Activated CD4-positive, CD25-positive, alpha-beta regulatory T cell treated with anti-CD3 and anti-CD28 coated beads, Interleukin-2, amount 50 U/mL, for 72 hours (primary cell): ENCODE measurements around the gene NAA35.
"Not testable (repeated sequence)": the region's sequence is repeated elsewhere in the genome, so short reads cannot be mapped to it uniquely, and the experiment has no call there.

Experiments used
- DNase-seq: peaks from one replicate; pipeline ENCODE4 v3.0.0; 2021

Gene NAA35

GRCh38 chr9:86035827-86036440 lies 95.0 kb downstream of the NAA35 start:
- DNase-seq, result no peak

DNA sequence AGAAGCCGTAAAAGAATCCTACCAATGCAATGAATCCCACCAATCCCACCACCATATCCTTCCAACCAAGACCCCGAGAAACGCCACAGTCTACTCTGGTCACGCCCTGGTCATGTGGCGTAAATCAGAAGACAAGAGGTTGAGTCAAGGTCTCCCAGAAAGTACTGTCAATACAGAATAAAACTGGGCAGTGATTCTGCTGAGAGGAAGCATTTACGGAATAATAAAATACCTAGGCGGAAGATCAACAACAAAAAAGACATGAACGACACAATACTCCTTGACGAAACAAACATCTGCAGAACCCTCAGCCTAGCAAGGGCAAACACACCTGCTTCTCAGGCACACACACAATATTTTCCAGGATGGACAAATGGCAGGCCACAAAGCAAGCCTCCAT lies 95.6 kb downstream of the NAA35 start:
- DNase-seq, result no peak

GRCh38 chr9:86039991-86040860 lies 99.3 kb downstream of the NAA35 start:
- DNase-seq, result no peak

GRCh38 chr9:86040861-86041155 lies 99.9 kb downstream of the NAA35 start:
- no peak for DNase-seq

DNA sequence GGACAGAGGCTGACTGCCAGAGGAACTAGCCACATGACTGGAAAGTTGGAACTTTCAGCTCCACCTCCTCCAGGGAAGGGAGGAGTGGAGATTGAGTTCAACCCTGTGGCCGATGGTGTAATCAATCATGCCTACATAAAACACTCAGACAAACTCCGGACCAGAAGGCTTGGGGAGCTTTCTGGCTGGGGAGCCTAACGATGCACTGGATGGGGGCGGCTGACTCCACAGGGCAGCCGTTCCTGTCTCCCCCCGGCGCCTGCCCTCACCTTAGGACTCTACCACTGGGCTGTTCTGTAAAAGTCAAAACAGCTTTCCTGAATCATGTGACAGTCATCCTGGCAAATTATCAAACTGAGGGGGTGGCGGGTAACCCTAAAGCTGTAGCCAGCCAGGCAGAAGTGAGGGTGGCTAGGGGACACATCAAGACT lies 100.4 kb downstream of the NAA35 start:
- DNase-seq, result no peak

DNA sequence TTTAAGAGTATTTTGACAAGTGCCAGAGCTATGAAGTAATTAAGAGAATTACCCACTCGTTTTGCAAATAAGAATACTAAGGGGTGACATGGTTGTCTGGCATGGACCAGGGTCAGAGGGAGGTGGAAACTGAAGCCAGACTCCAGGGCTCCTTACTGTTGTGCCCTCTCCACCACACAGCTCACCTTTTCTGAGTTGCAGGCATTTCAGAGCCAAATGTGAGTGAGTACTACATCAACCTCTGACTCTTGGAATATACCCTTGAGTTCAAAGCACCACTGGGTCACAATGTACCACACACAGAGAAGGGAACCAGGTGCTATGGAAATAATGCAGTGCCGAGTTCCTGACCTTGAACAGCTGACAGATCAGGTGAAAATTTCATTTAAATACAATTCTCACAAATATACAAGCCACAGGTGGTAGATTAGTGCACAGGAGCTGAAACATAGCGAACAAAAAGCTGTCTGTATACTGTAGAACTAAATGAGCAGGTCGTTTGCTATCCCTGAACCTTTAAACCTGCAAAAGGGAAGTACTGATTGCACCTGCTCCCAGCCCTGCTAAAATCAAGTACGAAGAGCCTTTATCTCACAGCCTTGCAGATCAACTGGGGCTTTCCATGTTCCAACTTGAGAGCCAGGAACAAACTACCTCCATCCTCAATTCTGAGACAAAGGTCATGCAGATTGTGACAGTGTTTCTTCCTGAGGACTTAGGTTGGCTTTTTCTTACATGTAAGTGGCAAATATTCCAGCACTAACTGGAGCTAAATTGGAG lies 101.4 kb downstream of the NAA35 start:
- no peak for DNase-seq

GRCh38 chr9:86043586-86043985 lies 102.6 kb downstream of the NAA35 start:
- DNase-seq, result no peak

DNA sequence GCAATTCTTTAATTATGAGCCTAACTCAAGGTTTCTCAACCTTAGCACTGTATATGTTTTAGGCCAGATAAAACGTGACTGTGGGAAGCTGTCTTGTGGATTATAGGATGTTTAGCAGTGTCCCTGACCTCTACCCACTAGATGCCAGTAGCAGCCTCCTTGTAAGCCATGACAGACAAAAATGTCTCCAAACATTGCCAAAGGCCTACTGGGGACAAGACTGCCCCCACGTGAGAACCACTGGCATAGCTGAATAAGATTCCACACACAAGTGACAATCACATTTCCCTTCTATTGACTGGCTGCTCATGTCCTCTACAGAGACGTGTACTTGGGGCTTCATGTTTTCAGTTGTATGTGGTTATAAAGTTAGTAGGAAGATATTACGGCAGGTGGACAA lies 103.1 kb downstream of the NAA35 start:
- DNase-seq, result no peak

GRCh38 chr9:86045654-86046053 lies 104.7 kb downstream of the NAA35 start:
- no peak for DNase-seq

- no peak for DNase-seq
Measured at GRCh38 chr9:86046071-86046636, 105.2 kb downstream of the NAA35 start.

- DNase-seq, result no peak
Measured at GRCh38 chr9:86046930-86047341, 106.0 kb downstream of the NAA35 start.

DNA sequence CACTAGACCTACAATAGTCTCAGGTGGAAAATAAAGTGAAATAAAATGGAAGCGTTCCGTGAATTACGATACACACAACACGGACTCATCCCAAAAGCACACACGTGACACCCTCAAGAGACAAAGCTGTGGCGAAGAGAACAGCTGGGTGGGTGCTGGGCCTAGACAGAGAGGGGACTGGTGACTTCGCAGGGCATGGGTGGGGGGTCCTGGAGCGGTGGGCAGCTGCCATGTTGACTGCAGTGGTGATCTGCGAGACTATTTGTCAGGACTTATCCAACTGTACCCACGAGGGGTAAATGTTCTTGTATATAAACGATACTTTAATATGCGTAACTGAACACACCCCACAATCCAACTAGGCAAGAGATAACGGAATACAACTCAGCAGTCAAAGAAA lies 106.4 kb downstream of the NAA35 start:
- DNase-seq, result no peak

- not testable (repeated sequence) for DNase-seq
Measured at GRCh38 chr9:86048018-86048742, 107.2 kb downstream of the NAA35 start.

- DNase-seq, result no peak
Measured at GRCh38 chr9:86052556-86053468, 111.9 kb downstream of the NAA35 start.

- DNase-seq, result no peak
Measured at GRCh38 chr9:86054695-86055094, 113.7 kb downstream of the NAA35 start.

GRCh38 chr9:86057491-86057890 lies 116.5 kb downstream of the NAA35 start:
- no peak for DNase-seq

DNA sequence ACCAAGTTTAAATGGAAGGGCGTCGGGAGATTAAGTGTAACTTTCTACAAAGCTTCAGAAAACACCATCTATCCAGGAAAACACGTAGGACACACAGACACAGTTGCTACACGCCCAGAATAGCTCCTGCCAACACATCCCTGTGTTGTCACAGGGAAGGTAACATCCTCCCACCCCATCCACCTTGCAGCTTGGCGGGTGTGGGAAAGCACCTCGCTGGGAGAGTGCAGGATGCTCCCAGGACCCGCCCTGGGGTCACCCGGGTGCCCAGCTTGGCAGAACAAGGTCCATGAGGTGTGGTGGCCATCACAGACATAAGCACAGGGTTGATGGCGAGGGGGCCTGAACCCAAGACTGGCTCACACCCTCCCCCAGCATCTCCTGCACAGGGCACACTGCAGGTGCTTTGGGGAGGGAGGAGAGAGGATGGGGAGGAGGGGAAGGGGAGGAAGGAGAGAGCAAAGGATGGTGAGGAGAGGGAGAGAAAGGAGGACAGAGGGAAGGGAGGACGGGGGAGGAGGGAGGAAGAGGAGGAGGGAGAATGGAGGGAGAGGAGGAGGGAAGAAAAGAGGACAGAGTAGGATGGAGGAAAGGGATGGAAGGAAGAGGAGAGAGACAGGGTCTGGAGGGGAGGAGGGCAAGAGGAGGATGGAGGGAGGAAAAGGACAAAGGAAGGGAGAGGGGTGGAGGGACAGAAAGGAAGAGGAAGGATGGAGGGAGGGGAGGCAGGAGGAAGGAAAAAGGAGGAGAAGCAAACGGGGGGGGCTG lies 121.2 kb downstream of the NAA35 start:
- DNase-seq, result no peak

DNA sequence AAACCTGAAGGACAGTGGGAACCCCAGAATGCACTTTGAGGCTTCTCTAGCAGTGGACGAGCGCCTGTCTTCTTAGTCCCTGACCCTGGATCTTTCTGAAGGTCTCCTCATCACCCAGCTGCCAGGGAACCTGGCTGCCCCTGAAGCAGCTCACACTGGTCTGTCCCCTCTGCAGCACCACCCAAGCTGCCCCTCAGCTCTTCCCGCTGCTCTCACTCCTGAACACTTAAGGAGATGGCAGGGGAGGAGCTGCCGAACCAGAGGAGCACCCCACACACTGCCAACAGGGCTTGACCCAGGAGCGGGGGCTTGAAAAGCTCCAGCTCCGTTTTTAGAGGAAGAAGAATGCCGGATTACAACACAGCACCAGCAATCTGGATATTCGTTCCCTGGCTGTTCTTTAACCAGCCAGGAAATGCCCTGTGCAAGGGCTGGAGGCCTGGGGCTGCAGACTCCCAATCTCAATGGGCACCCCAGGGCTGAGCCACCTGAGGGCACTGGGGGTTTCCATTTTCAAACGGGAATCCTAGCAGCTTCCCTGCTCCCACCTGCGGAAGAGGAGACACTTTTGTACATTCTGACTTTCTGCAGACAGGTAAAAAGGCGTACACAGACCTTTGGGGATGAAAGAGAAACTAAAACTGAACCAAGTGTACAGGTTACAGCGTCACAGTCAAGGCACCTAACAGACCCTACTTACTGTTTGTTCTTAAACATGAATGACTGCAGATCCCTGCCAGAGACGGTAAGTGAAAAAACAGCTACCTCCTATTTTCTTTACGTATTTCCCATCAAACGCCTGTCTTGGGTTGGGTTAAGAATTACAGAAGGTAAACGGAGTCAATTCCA lies 122.1 kb downstream of the NAA35 start:
- no peak for DNase-seq

DNA sequence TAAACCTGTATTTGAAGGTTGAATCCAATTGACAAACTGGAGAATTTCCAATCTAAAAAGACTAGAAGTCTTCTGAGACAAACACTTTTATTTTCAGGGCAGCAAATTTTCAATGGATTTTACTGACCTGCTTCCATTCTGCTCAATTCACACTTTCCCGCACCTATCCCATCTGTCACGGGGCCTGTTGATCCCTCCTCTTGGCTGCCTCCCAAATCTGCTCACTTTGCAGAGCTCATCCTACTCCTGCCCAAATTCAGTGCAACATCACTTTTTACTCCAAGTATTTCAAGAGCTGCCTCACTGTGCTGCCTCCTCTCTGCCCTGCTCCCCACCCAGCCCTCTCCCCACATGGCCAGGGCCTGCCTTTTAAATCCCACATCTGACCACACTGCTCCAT lies 123.3 kb downstream of the NAA35 start:
- DNase-seq, result no peak
